HepG2 (cell line): ENCODE measurements around the gene ABHD2. TPM values are rescaled to one million over a fixed set of nuclear protein-coding genes. Genes with fewer than 3 reads are reported as not detected.

Source experiments
- ADNP ChIP-seq: sonication (generic); formaldehyde crosslinking; IDR thresholded peaks from 2 replicates; pipeline ENCODE4 v1.4.0; 2020; ENCODE audit warnings: missing genetic modification reagents
- ATAD3A ChIP-seq: sonication (generic); formaldehyde crosslinking; IDR thresholded peaks from 2 replicates; pipeline ENCODE4 v1.4.0; 2020; ENCODE audit warnings: missing genetic modification reagents
- ATF2 ChIP-seq: sonication (generic); formaldehyde crosslinking; IDR thresholded peaks from 2 replicates; pipeline ENCODE4 v1.4.0; 2020; ENCODE audit warnings: missing genetic modification reagents
- BHLHE40 ChIP-seq: IDR thresholded peaks from 2 replicates; pipeline ENCODE4 v1.6.1; 2011; ENCODE audit warnings: low read length, improper control_type of control experiment
- DBP ChIP-seq: sonication (generic); formaldehyde crosslinking; IDR thresholded peaks from 2 replicates; pipeline ENCODE4 v1.4.0; 2020; ENCODE audit warnings: missing genetic modification reagents; ENCODE audit errors: not compliant biosample characterization
- FOXC1 ChIP-seq: sonication (generic); formaldehyde crosslinking; IDR thresholded peaks from 2 replicates; pipeline ENCODE4 v1.8.0; 2022; ENCODE audit warnings: mild to moderate bottlenecking, missing genetic modification reagents, borderline replicate concordance
- GFI1 ChIP-seq: sonication (generic); formaldehyde crosslinking; IDR thresholded peaks from 2 replicates; pipeline ENCODE4 v1.5.0; 2020; ENCODE audit warnings: missing genetic modification reagents, mild to moderate bottlenecking, borderline replicate concordance
- IRX3 ChIP-seq: sonication (generic); formaldehyde crosslinking; IDR thresholded peaks from 2 replicates; pipeline ENCODE4 v1.8.1; 2023; ENCODE audit warnings: mild to moderate bottlenecking, low read depth, missing genetic modification reagents, borderline replicate concordance
- KAT2B ChIP-seq: fragments of 150-350 bp; IDR thresholded peaks from 2 replicates; pipeline ENCODE4 v1.6.1; 2014; ENCODE audit warnings: low read depth, low read length, borderline replicate concordance
- MXI1 ChIP-seq: IDR thresholded peaks from 3 replicates; pipeline ENCODE4 v1.6.1; 2012; ENCODE audit warnings: low read depth, low read length, inconsistent platforms, borderline replicate concordance
- MZF1 ChIP-seq: sonication (generic); formaldehyde crosslinking; IDR thresholded peaks from 2 replicates; pipeline ENCODE4 v1.8.1; 2023; ENCODE audit warnings: mild to moderate bottlenecking, missing genetic modification reagents, borderline replicate concordance
- PHF5A ChIP-seq: IDR thresholded peaks from one replicate; pipeline ENCODE4 v1.6.1; 2018; ENCODE audit warnings: low read depth, missing genetic modification reagents; ENCODE audit not compliant: unreplicated experiment
- STAT5B ChIP-seq: sonication (generic); formaldehyde crosslinking; IDR thresholded peaks from 2 replicates; pipeline ENCODE4 v1.4.0; 2020; ENCODE audit warnings: missing genetic modification reagents
- ZBTB42 ChIP-seq: sonication (generic); formaldehyde crosslinking; IDR thresholded peaks from 2 replicates; pipeline ENCODE4 v1.5.0; 2020; ENCODE audit warnings: mild to moderate bottlenecking, missing genetic modification reagents
- ZMAT3 ChIP-seq: sonication (generic); formaldehyde crosslinking; conservative IDR thresholded peaks from 2 replicates; pipeline ENCODE4 v1.7.0; 2021; ENCODE audit warnings: missing genetic modification reagents
- ZNF331 ChIP-seq: sonication (generic); formaldehyde crosslinking; IDR thresholded peaks from 2 replicates; pipeline ENCODE4 v1.4.0; 2020; ENCODE audit warnings: missing genetic modification reagents
- ZNF367 ChIP-seq: sonication (generic); formaldehyde crosslinking; IDR thresholded peaks from 2 replicates; pipeline ENCODE4 v1.4.0; 2020; ENCODE audit warnings: missing genetic modification reagents, borderline replicate concordance
- ZNF670 ChIP-seq: sonication (generic); formaldehyde crosslinking; IDR thresholded peaks from 2 replicates; pipeline ENCODE4 v1.8.0; 2022; ENCODE audit warnings: mild to moderate bottlenecking, missing genetic modification reagents, borderline replicate concordance
- ZNF749 ChIP-seq: sonication (generic); formaldehyde crosslinking; IDR thresholded peaks from 2 replicates; pipeline ENCODE4 v1.8.0; 2022; ENCODE audit warnings: mild to moderate bottlenecking, missing genetic modification reagents, moderate library complexity, borderline replicate concordance
- ZNF777 ChIP-seq: sonication (generic); formaldehyde crosslinking; IDR thresholded peaks from 2 replicates; pipeline ENCODE4 v1.4.0; 2020; ENCODE audit warnings: missing genetic modification reagents
- polyA plus RNA-seq, 8 experiments: library from polyadenylated mRNA; depleted of rRNA in 3 of 8; stranded (reverse) in 7 of 8; unstranded in 1 of 8; fragments of >200 nt; fragmentation: Illumina TruSeq in 4 of 8; extraction: Trizol in 4 of 8; gene quantifications; 2 replicates each; pipeline versions ENCODE4 v1.2.1 to v1.2.3, GENCODE V29; 2011 to 2016; ENCODE audit warnings: low read depth in 4 of 8, missing spikeins in 1 of 8, mixed read lengths in 1 of 8; ENCODE audit not compliant: insufficient read depth in 1 of 8
- total RNA-seq, 5 experiments: library from RNA; depleted of rRNA; stranded (reverse); fragments of >200 nt; fragmentation: Illumina TruSeq; extraction: Trizol; gene quantifications; 2 replicates each; pipeline ENCODE4 v1.2.3, GENCODE V29; 2016; ENCODE audit warnings: low read depth in 1 of 5
- TF ChIP-seq, protein P1 (sequence below): sonication (generic); formaldehyde crosslinking; IDR thresholded peaks from 2 replicates; pipeline ENCODE4 v1.5.1; 2020; ENCODE audit warnings: missing genetic modification reagents, mild to moderate bottlenecking, borderline replicate concordance
- TF ChIP-seq, protein P2 (sequence below): sonication (generic); formaldehyde crosslinking; IDR thresholded peaks from 2 replicates; pipeline ENCODE4 v1.8.1; 2022; ENCODE audit warnings: low read depth, mild to moderate bottlenecking, missing genetic modification reagents
- TF ChIP-seq, protein P3 (sequence below): sonication (generic); formaldehyde crosslinking; IDR thresholded peaks from 2 replicates; pipeline ENCODE4 v1.8.1; 2023; ENCODE audit warnings: mild to moderate bottlenecking, moderate library complexity, missing genetic modification reagents

The ABHD2 gene
- total and polyA plus RNA-seq, 2 of the 13 experiments (the other 11 are each of a cell fraction or from before 2014, with no cell fraction given) = 14.8 to 22.4 TPM

- TF ChIP-seq, protein P1, sequence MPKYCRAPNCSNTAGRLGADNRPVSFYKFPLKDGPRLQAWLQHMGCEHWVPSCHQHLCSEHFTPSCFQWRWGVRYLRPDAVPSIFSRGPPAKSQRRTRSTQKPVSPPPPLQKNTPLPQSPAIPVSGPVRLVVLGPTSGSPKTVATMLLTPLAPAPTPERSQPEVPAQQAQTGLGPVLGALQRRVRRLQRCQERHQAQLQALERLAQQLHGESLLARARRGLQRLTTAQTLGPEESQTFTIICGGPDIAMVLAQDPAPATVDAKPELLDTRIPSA = no peak
- TF ChIP-seq ATF2 (0 out of 2 replicates have a peak, but pooled peaks have one; percentile 52), KAT2B (no peak), ATAD3A (CRISPR knock-in tag) (no peak), GFI1 (CRISPR knock-in tag) (peak; percentile 46; the same call in 1 of the 2 replicates), DBP (CRISPR knock-in tag) (no peak), MXI1 (no peak), ZNF367 (CRISPR knock-in tag) (no peak), ZNF670 (CRISPR knock-in tag) (no peak), STAT5B (CRISPR knock-in tag) (no peak), ADNP (CRISPR knock-in tag) (no peak), FOXC1 (CRISPR knock-in tag) (peak; percentile 57), ZBTB42 (0 out of 2 replicates have a peak, but pooled peaks have one; percentile 52), MZF1 (CRISPR knock-in tag) (no peak), ZNF331 (CRISPR knock-in tag) (no peak), BHLHE40 (no peak), ZMAT3 (CRISPR knock-in tag) (no peak), ZNF749 (CRISPR knock-in tag) (no peak), ZNF777 (CRISPR knock-in tag) (no peak), PHF5A (CRISPR knock-in tag) (no peak), IRX3 (CRISPR knock-in tag) (no peak)
- TF ChIP-seq, protein P2, sequence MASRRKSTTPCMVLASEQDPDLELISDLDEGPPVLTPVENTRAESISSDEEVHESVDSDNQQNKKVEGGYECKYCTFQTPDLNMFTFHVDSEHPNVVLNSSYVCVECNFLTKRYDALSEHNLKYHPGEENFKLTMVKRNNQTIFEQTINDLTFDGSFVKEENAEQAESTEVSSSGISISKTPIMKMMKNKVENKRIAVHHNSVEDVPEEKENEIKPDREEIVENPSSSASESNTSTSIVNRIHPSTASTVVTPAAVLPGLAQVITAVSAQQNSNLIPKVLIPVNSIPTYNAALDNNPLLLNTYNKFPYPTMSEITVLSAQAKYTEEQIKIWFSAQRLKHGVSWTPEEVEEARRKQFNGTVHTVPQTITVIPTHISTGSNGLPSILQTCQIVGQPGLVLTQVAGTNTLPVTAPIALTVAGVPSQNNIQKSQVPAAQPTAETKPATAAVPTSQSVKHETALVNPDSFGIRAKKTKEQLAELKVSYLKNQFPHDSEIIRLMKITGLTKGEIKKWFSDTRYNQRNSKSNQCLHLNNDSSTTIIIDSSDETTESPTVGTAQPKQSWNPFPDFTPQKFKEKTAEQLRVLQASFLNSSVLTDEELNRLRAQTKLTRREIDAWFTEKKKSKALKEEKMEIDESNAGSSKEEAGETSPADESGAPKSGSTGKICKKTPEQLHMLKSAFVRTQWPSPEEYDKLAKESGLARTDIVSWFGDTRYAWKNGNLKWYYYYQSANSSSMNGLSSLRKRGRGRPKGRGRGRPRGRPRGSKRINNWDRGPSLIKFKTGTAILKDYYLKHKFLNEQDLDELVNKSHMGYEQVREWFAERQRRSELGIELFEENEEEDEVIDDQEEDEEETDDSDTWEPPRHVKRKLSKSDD = no peak
- TF ChIP-seq, protein P3, sequence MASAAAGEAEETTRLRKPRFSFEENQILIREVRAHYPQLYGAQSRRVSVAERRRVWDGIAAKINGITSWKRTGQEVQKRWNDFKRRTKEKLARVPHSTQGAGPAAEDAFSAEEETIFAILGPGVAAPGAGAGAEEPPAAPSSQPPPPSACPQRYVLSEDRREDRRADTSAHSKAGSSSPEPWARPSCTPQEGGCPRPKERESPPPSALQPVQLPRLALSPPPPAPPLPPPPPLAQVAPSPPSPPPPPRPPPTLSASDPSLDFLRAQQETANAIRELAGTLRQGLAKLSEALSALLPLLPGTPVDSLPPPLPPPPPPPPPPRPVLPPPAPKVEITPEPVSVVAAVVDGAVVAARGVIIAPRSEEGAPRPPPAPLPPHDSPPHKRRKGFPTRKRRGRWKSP (CRISPR knock-in tag) = 0 out of 2 replicates have a peak, but pooled peaks have one; percentile 29
Observed at GRCh38 chr15:89128320-89129122, 40.3 kb downstream of the ABHD2 start (continued).
